Measurements from ENCODE around the gene FOXN3.

The FOXN3 gene

DNA sequence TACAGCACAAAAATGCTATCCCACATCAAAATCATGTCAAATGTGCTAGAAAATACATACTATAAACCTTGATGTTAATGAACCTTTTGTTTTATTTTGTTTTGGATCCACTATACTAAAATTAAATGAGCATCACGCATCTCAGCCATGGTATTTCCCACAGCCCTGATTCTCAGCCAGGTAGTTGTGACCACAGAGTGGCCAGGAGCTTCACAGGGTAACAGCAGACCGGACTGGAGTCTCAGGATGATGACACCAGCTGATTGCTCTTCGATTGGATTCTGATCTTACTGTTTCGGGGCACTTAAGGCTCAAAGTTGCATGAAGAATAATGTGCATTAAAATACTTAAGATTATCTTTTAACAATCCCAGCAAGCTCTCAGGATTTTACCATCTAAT lies 134.8 kb downstream of the FOXN3 start:
- H3K4me1 ChIP-seq (ENCODE audit: control insufficient read depth, low read depth, low read length), result no peaks in the 10 kb centered on the region
- no peak overlapping the region for H3K9ac ChIP-seq (ENCODE audit: low read length)
- no peak overlapping the region for H2AK5ac ChIP-seq (ENCODE audit: low read length)
- H2BK15ac ChIP-seq (replicated peaks; ENCODE audit: low read depth), result no peak overlapping the region
- no peak overlapping the region for H3K56ac ChIP-seq (ENCODE audit: low read length)
- H4K8ac ChIP-seq (ENCODE audit: low read depth, low read length), result no peak overlapping the region
- no peak overlapping the region for H3K4ac ChIP-seq (ENCODE audit: low read depth, low read length)
- H3K4me3 ChIP-seq (ENCODE audit: low read length), result no peak overlapping the region
- peaks cover 12% of the 10 kb centered on the region for H3K79me2 ChIP-seq (ENCODE audit: control insufficient read depth, insufficient read depth, low read length)
- no peak overlapping the region for H3K27ac ChIP-seq (ENCODE audit: low read depth, low read length)
- H3K23ac ChIP-seq (ENCODE audit: low read length), result no peak overlapping the region
- no peak overlapping the region for H3K4me2 ChIP-seq (ENCODE audit: low read length)
- H3K36me3 ChIP-seq (ENCODE audit: control insufficient read depth, insufficient read depth, low read length), result no peaks in the 10 kb centered on the region
- peaks cover 4% of the 10 kb centered on the region for H3K79me1 ChIP-seq (ENCODE audit: low read length)
- no peak overlapping the region for H3K18ac ChIP-seq (ENCODE audit: low read length)
- H4K5ac ChIP-seq (ENCODE audit: low read length), result no peak overlapping the region
- H3K27me3 ChIP-seq (ENCODE audit: insufficient read depth, low read length, poor library complexity), result no peaks in the 10 kb centered on the region
- H2BK5ac ChIP-seq (ENCODE audit: low read length), result no peak overlapping the region
- WGBS (ENCODE audit: extremely low coverage, insufficient coverage, low lambda C conversion rate), result no CpG with 5 or more reads among the region's 4 CpGs
- no peak overlapping the region for H2BK120ac ChIP-seq (ENCODE audit: low read depth, low read length)
- DNase-seq, result no peak

GRCh38 chr14:89280600-89280999 lies 136.4 kb downstream of the FOXN3 start:
- no peak overlapping the region for H3K27ac ChIP-seq (ENCODE audit: low read depth, low read length)
- no peak overlapping the region for H2BK120ac ChIP-seq (ENCODE audit: low read depth, low read length)
- H3K18ac ChIP-seq (ENCODE audit: low read length), result no peak overlapping the region
- no peak for DNase-seq
- peaks cover 5% of the 10 kb centered on the region for H3K79me1 ChIP-seq (ENCODE audit: low read length)
- H2AK5ac ChIP-seq (ENCODE audit: low read length), result no peak overlapping the region
- no CpG with 5 or more reads among the region's 10 CpGs for WGBS (ENCODE audit: extremely low coverage, insufficient coverage, low lambda C conversion rate)
- H3K4ac ChIP-seq (ENCODE audit: low read depth, low read length), result no peak overlapping the region
- H2BK15ac ChIP-seq (replicated peaks; ENCODE audit: low read depth), result no peak overlapping the region
- peaks cover 14% of the 10 kb centered on the region for H3K79me2 ChIP-seq (ENCODE audit: control insufficient read depth, insufficient read depth, low read length)
- H2BK5ac ChIP-seq (ENCODE audit: low read length), result no peak overlapping the region
- no peak overlapping the region for H4K8ac ChIP-seq (ENCODE audit: low read depth, low read length)
- H3K4me2 ChIP-seq (ENCODE audit: low read length), result no peak overlapping the region
- H3K23ac ChIP-seq (ENCODE audit: low read length), result peak overlapping the region; percentile 4
- H3K4me3 ChIP-seq (ENCODE audit: low read length), result no peak overlapping the region
- H3K27me3 ChIP-seq (ENCODE audit: insufficient read depth, low read length, poor library complexity), result no peaks in the 10 kb centered on the region
- H4K5ac ChIP-seq (ENCODE audit: low read length), result no peak overlapping the region
- no peaks in the 10 kb centered on the region for H3K4me1 ChIP-seq (ENCODE audit: control insufficient read depth, low read depth, low read length)
- no peak overlapping the region for H3K56ac ChIP-seq (ENCODE audit: low read length)
- H3K9ac ChIP-seq (ENCODE audit: low read length), result no peak overlapping the region
- H3K36me3 ChIP-seq (ENCODE audit: control insufficient read depth, insufficient read depth, low read length), result no peaks in the 10 kb centered on the region

GRCh38 chr14:89279649-89280232 lies 137.3 kb downstream of the FOXN3 start:
- Histone ChIP-seq H3K79me1 (ENCODE audit: low read length) (peaks cover 13% of the 10 kb centered on the region), H3K79me2 (ENCODE audit: control insufficient read depth, insufficient read depth, low read length) (peaks cover 20% of the 10 kb centered on the region), H2BK120ac (ENCODE audit: low read depth, low read length) (no peak overlapping the region), H4K5ac (ENCODE audit: low read length) (no peak overlapping the region), H2AK5ac (ENCODE audit: low read length) (no peak overlapping the region), H3K4me3 (ENCODE audit: low read length) (no peak overlapping the region), H3K27me3 (ENCODE audit: insufficient read depth, low read length, poor library complexity) (no peaks in the 10 kb centered on the region), H3K36me3 (ENCODE audit: control insufficient read depth, insufficient read depth, low read length) (no peaks in the 10 kb centered on the region), H3K9ac (ENCODE audit: low read length) (no peak overlapping the region), H3K4me2 (ENCODE audit: low read length) (no peak overlapping the region), H2BK15ac (replicated peaks; ENCODE audit: low read depth) (no peak overlapping the region), H3K4me1 (ENCODE audit: control insufficient read depth, low read depth, low read length) (no peaks in the 10 kb centered on the region), H4K8ac (ENCODE audit: low read depth, low read length) (no peak overlapping the region), H3K56ac (ENCODE audit: low read length) (no peak overlapping the region), H3K27ac (ENCODE audit: low read depth, low read length) (no peak overlapping the region), H2BK5ac (ENCODE audit: low read length) (no peak overlapping the region), H3K23ac (ENCODE audit: low read length) (no peak overlapping the region), H3K18ac (ENCODE audit: low read length) (no peak overlapping the region), H3K4ac (ENCODE audit: low read depth, low read length) (no peak overlapping the region)
- 100% methylated on average over 1 of the region's 9 CpGs for WGBS (ENCODE audit: extremely low coverage, insufficient coverage, low lambda C conversion rate)
- DNase-seq, result peak; percentile 49

DNA sequence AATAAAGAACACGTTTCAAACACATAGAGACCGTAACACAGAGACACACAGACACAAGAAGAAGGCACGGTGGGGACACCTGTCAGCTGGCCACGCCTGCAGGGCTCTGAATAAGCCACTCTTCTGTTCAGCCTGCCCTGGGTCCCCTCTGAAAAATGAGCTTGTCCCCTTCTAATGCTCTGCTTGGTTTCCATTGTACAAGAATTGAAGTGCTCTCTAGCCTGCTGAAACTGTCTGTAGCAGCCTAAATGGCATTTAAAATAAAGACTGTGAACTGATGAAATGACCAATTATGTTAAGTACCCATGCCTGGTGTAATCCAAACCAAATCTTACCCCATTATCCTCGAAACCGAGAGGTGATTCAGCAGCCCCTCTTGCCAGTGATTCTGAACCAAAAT lies 139.8 kb downstream of the FOXN3 start:
- H3K18ac ChIP-seq (ENCODE audit: low read length), result no peak overlapping the region
- peaks cover 11% of the 10 kb centered on the region for H3K79me1 ChIP-seq (ENCODE audit: low read length)
- H4K8ac ChIP-seq (ENCODE audit: low read depth, low read length), result no peak overlapping the region
- no peak overlapping the region for H3K4ac ChIP-seq (ENCODE audit: low read depth, low read length)
- H3K56ac ChIP-seq (ENCODE audit: low read length), result no peak overlapping the region
- H2AK5ac ChIP-seq (ENCODE audit: low read length), result no peak overlapping the region
- H3K4me3 ChIP-seq (ENCODE audit: low read length), result no peak overlapping the region
- H3K27me3 ChIP-seq (ENCODE audit: insufficient read depth, low read length, poor library complexity), result no peaks in the 10 kb centered on the region
- peaks cover 20% of the 10 kb centered on the region for H3K79me2 ChIP-seq (ENCODE audit: control insufficient read depth, insufficient read depth, low read length)
- no peak overlapping the region for H3K27ac ChIP-seq (ENCODE audit: low read depth, low read length)
- no peak overlapping the region for H2BK120ac ChIP-seq (ENCODE audit: low read depth, low read length)
- no peak overlapping the region for H2BK5ac ChIP-seq (ENCODE audit: low read length)
- no peaks in the 10 kb centered on the region for H3K4me1 ChIP-seq (ENCODE audit: control insufficient read depth, low read depth, low read length)
- H2BK15ac ChIP-seq (replicated peaks; ENCODE audit: low read depth), result no peak overlapping the region
- H4K5ac ChIP-seq (ENCODE audit: low read length), result no peak overlapping the region
- DNase-seq, result no peak
- no peak overlapping the region for H3K23ac ChIP-seq (ENCODE audit: low read length)
- no peak overlapping the region for H3K9ac ChIP-seq (ENCODE audit: low read length)
- H3K36me3 ChIP-seq (ENCODE audit: control insufficient read depth, insufficient read depth, low read length), result no peaks in the 10 kb centered on the region
- WGBS (ENCODE audit: extremely low coverage, insufficient coverage, low lambda C conversion rate), result no CpG with 5 or more reads among the region's 6 CpGs
- H3K4me2 ChIP-seq (ENCODE audit: low read length), result no peak overlapping the region

- peaks cover 11% of the 10 kb centered on the region for H3K79me1 ChIP-seq (ENCODE audit: low read length)
- peaks cover 18% of the 10 kb centered on the region for H3K79me2 ChIP-seq (ENCODE audit: control insufficient read depth, insufficient read depth, low read length)
- no peak for DNase-seq
- H4K5ac ChIP-seq (ENCODE audit: low read length), result no peak overlapping the region
- H3K27ac ChIP-seq (ENCODE audit: low read depth, low read length), result no peak overlapping the region
- H3K36me3 ChIP-seq (ENCODE audit: control insufficient read depth, insufficient read depth, low read length), result no peaks in the 10 kb centered on the region
- H3K27me3 ChIP-seq (ENCODE audit: insufficient read depth, low read length, poor library complexity), result no peaks in the 10 kb centered on the region
- H3K4me3 ChIP-seq (ENCODE audit: low read length), result no peak overlapping the region
- no peak overlapping the region for H3K18ac ChIP-seq (ENCODE audit: low read length)
- no peak overlapping the region for H3K4me2 ChIP-seq (ENCODE audit: low read length)
- no peak overlapping the region for H3K4ac ChIP-seq (ENCODE audit: low read depth, low read length)
- H2BK5ac ChIP-seq (ENCODE audit: low read length), result no peak overlapping the region
- no peak overlapping the region for H2AK5ac ChIP-seq (ENCODE audit: low read length)
- H3K4me1 ChIP-seq (ENCODE audit: control insufficient read depth, low read depth, low read length), result no peaks in the 10 kb centered on the region
- H2BK15ac ChIP-seq (replicated peaks; ENCODE audit: low read depth), result no peak overlapping the region
- H3K9ac ChIP-seq (ENCODE audit: low read length), result no peak overlapping the region
- H3K56ac ChIP-seq (ENCODE audit: low read length), result no peak overlapping the region
- H3K23ac ChIP-seq (ENCODE audit: low read length), result no peak overlapping the region
- no peak overlapping the region for H2BK120ac ChIP-seq (ENCODE audit: low read depth, low read length)
- no peak overlapping the region for H4K8ac ChIP-seq (ENCODE audit: low read depth, low read length)
- no CpG with 5 or more reads among the region's 3 CpGs for whole genome bisulfite sequencing (ENCODE audit: extremely low coverage, insufficient coverage, low lambda C conversion rate)
Measured at GRCh38 chr14:89276424-89276975, 140.5 kb downstream of the FOXN3 start.
